GM19372 (cell line): ENCODE measurements around the gene CCSER1.

ENCODE experiments used
- ATAC-seq: cut with Tn5 transposase; IDR thresholded peaks from one replicate; pipeline ENCODE4 v1.9.1; 2021; ENCODE audit warnings: mild to moderate bottlenecking, low read depth, moderate library complexity; ENCODE audit not compliant: unreplicated experiment

Gene CCSER1

GRCh38 chr4:90127706-90128345, 632 bp downstream of the CCSER1 start:
- peak; percentile 29 for ATAC-seq

- ATAC-seq = no peak
Observed at GRCh38 chr4:90128961-90129495, 1.8 kb downstream of the CCSER1 start.

- no peak for ATAC-seq
Observed at GRCh38 chr4:90130076-90130475, 2.9 kb downstream of the CCSER1 start.

- no peak for ATAC-seq
Observed at GRCh38 chr4:90137555-90137954, 10.4 kb downstream of the CCSER1 start.

- no peak for ATAC-seq
Observed at GRCh38 chr4:90142081-90142480, 14.9 kb downstream of the CCSER1 start.

GRCh38 chr4:90145319-90145718, 18.1 kb downstream of the CCSER1 start:
- no peak for ATAC-seq

GRCh38 chr4:90146306-90146705, 19.1 kb downstream of the CCSER1 start:
- ATAC-seq = no peak

GRCh38 chr4:90148574-90149148, 21.5 kb downstream of the CCSER1 start:
- no peak for ATAC-seq

GRCh38 chr4:90152024-90152423, 24.8 kb downstream of the CCSER1 start:
- no peak for ATAC-seq

GRCh38 chr4:90159193-90159592, 32.0 kb downstream of the CCSER1 start:
- ATAC-seq = no peak

GRCh38 chr4:90160044-90160443, 32.9 kb downstream of the CCSER1 start:
- no peak for ATAC-seq

GRCh38 chr4:90162566-90162965, 35.4 kb downstream of the CCSER1 start:
- ATAC-seq = no peak

GRCh38 chr4:90163872-90164271, 36.7 kb downstream of the CCSER1 start:
- ATAC-seq = no peak

GRCh38 chr4:90165883-90166282, 38.7 kb downstream of the CCSER1 start:
- ATAC-seq = peak; percentile 87

GRCh38 chr4:90171491-90171890, 44.3 kb downstream of the CCSER1 start:
- ATAC-seq = no peak

GRCh38 chr4:90174621-90175023, 47.4 kb downstream of the CCSER1 start:
- ATAC-seq = no peak

GRCh38 chr4:90181644-90182043, 54.5 kb downstream of the CCSER1 start:
- ATAC-seq = no peak

- no peak for ATAC-seq
Observed at GRCh38 chr4:90183254-90183653, 56.1 kb downstream of the CCSER1 start.

- ATAC-seq = no peak
Observed at GRCh38 chr4:90184560-90184959, 57.4 kb downstream of the CCSER1 start.

- ATAC-seq = no peak
Observed at GRCh38 chr4:90185416-90185815, 58.2 kb downstream of the CCSER1 start.

GRCh38 chr4:90186229-90186628, 59.0 kb downstream of the CCSER1 start:
- ATAC-seq = no peak

- ATAC-seq = no peak
Observed at GRCh38 chr4:90187148-90187884, 60.1 kb downstream of the CCSER1 start.
